Activated T-cell treated with anti-CD3 and anti-CD28 coated beads, Interleukin-2, amount 50 U/mL, for 4 hours (primary cell): ENCODE data around the gene UVRAG. TPM values are rescaled to one million over a fixed set of nuclear protein-coding genes. Genes with fewer than 3 reads are reported as not detected.
"Not testable (repeated sequence)": the region's sequence is repeated elsewhere in the genome, so short reads cannot be mapped to it uniquely, and the experiment has no call there.

Experiments used
- ATAC-seq, 2 donors: fragments of 200-7000 bp; cut with Tn5 transposase; one replicate each; pipeline ENCODE4 v1.10.0; 2021
- DNase-seq: peaks from one replicate; pipeline ENCODE4 v3.0.0-alpha.2; 2020
- H3K27me3 Mint-ChIP-seq: one replicate; pipeline ENCODE4 v1.8.0; 2021; ENCODE audit warnings: low read depth, mixed read lengths
- H3K36me3 Mint-ChIP-seq: one replicate; pipeline ENCODE4 v1.8.0; 2022; ENCODE audit warnings: mixed read lengths; ENCODE audit not compliant: insufficient read depth
- H3K4me1 Mint-ChIP-seq: one replicate; pipeline ENCODE4 v1.8.0; 2021; ENCODE audit warnings: low read depth, mixed read lengths
- H3K4me3 Mint-ChIP-seq: one replicate; pipeline ENCODE4 v1.8.0; 2021; ENCODE audit warnings: mild to moderate bottlenecking, moderate library complexity, mixed read lengths
- H3K9me3 Mint-ChIP-seq: one replicate; pipeline ENCODE4 v1.8.0; 2021; ENCODE audit warnings: mixed read lengths
- total RNA-seq, 3 donors: library from RNA; stranded (reverse); gene quantifications; one replicate each; pipeline ENCODE4 v1.2.1, GENCODE V29; 2021

UVRAG gene
- total RNA-seq, 3 donors from 2014 or later: 14.4 to 15.8 (median 14.5) TPM

DNA sequence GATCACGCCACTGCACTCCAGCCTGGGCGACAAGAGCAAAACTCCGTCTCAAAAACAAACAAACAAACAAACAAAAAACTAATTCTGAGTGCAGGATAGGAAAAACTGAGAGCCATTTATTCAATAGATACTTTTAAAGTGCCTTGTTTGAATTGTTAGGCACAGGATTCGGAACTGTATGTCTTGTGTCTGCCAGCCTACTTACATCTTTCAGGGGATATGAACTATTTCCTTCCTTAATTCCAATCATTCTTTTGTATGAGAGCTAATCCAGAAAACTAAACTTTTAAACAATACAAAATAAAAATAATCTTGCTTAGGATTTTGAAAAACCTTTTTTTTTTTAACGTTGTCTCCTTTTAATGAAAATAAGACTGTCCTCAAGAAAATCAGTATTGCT, 12.6 kb downstream of the UVRAG start:
- no peaks in the 10 kb centered on the region for H3K9me3 Mint-ChIP-seq
- no peak overlapping the region for H3K4me3 Mint-ChIP-seq
- peaks cover 28% of the 10 kb centered on the region for H3K4me1 Mint-ChIP-seq
- no peak for DNase-seq
- ATAC-seq: no peak
- peaks cover 13% of the 10 kb centered on the region for H3K36me3 Mint-ChIP-seq
- no peaks in the 10 kb centered on the region for H3K27me3 Mint-ChIP-seq

DNA sequence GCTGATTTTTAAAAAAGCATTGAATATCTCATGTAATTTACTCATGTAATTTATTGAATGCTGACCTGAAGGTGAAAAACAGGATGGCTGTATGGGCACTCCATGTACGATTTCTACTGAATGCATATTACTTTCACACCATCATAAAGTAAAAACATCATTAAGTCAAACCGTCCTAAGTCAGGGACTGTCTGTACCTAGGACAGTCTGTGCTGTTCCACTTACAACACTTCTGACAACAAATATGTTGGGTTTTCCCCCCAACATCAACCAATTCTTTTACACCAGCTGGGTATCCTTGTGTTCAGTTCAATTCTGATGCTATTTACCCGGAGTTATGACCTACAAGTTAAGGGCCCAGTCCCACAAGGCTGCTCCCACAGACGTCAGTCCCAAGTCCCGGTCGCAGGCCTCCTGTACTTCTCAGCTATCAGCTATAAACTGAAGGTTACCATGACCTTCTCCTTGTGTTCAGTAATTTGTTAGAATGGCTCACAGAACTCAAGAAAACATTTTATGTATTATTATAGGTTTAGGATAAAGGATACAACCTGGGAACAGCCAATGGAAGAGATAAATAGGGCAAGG, 17.0 kb downstream of the UVRAG start:
- no peak overlapping the region for H3K4me3 Mint-ChIP-seq
- H3K9me3 Mint-ChIP-seq: no peaks in the 10 kb centered on the region
- peaks cover 20% of the 10 kb centered on the region for H3K4me1 Mint-ChIP-seq
- H3K36me3 Mint-ChIP-seq: peaks cover 5% of the 10 kb centered on the region
- DNase-seq (no peak), ATAC-seq (no peak)
- no peaks in the 10 kb centered on the region for H3K27me3 Mint-ChIP-seq

DNA sequence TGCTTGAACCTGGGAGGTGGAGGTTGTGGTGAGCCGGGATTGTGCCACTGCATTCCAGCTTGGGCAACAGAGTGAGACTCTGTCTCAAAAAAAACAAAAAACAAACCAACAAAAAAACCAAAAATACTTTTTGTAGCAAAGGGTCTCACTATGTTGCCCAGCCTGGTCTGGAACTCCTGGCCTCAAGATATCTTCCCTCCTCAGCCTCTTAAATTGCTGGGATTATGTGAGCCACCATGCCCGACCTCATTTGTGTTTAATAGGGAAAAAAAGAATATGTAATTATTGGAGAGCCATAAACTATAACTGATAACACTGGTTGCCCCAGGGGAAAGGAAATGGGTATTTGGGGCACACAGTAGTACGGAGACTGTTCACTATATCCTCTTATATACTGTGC, 19.7 kb downstream of the UVRAG start:
- ATAC-seq (no peak), DNase-seq (no peak)
- Mint-ChIP-seq H3K27me3 (no peaks in the 10 kb centered on the region), H3K4me3 (no peak overlapping the region), H3K4me1 (peaks cover 22% of the 10 kb centered on the region), H3K9me3 (no peaks in the 10 kb centered on the region), H3K36me3 (peaks cover 10% of the 10 kb centered on the region)

DNA sequence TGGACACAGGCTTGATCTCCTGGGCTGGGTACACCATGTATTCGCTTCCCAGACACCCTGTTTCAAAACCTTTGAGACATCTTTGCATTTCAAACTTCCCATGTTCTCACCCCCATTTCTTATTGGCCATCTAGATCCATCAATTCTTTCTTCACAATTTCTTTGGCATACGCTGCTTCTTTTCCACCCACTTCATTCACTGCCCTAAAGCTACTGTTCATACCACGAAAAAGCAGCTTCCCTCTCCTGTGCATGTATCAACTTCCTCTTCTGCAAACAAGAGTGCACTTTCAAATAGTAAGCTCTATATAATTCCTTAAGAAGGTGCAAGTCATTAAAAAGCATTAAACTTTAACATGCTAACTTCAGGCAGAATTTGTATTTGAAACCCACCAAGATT, 21.4 kb downstream of the UVRAG start:
- Mint-ChIP-seq H3K4me1 (peaks cover 29% of the 10 kb centered on the region), H3K9me3 (no peaks in the 10 kb centered on the region), H3K4me3 (no peak overlapping the region), H3K27me3 (no peaks in the 10 kb centered on the region), H3K36me3 (peaks cover 10% of the 10 kb centered on the region)
- ATAC-seq (no peak), DNase-seq (no peak)

GRCh38 chr11:75839851-75840250, 24.8 kb downstream of the UVRAG start:
- Mint-ChIP-seq H3K9me3 (no peaks in the 10 kb centered on the region), H3K4me3 (no peak overlapping the region), H3K27me3 (no peaks in the 10 kb centered on the region), H3K36me3 (peaks cover 9% of the 10 kb centered on the region), H3K4me1 (peaks cover 27% of the 10 kb centered on the region)
- DNase-seq (no peak), ATAC-seq (no peak)

GRCh38 chr11:75840522-75840921, 25.5 kb downstream of the UVRAG start:
- no peak overlapping the region for H3K4me3 Mint-ChIP-seq
- no peaks in the 10 kb centered on the region for H3K27me3 Mint-ChIP-seq
- peaks cover 27% of the 10 kb centered on the region for H3K4me1 Mint-ChIP-seq
- DNase-seq (no peak), ATAC-seq (no peak)
- peaks cover 12% of the 10 kb centered on the region for H3K36me3 Mint-ChIP-seq
- H3K9me3 Mint-ChIP-seq: no peaks in the 10 kb centered on the region

GRCh38 chr11:75841739-75842138, 26.7 kb downstream of the UVRAG start:
- Mint-ChIP-seq H3K4me1 (peaks cover 24% of the 10 kb centered on the region), H3K36me3 (peaks cover 17% of the 10 kb centered on the region), H3K27me3 (no peaks in the 10 kb centered on the region), H3K9me3 (no peaks in the 10 kb centered on the region), H3K4me3 (no peak overlapping the region)
- DNase-seq (no peak), ATAC-seq (no peak)

GRCh38 chr11:75845324-75845723, 30.3 kb downstream of the UVRAG start:
- H3K9me3 Mint-ChIP-seq: no peaks in the 10 kb centered on the region
- DNase-seq: no peak
- H3K27me3 Mint-ChIP-seq: no peaks in the 10 kb centered on the region
- H3K4me3 Mint-ChIP-seq: no peak overlapping the region
- no peak for ATAC-seq
- H3K36me3 Mint-ChIP-seq: peaks cover 15% of the 10 kb centered on the region
- peaks cover 27% of the 10 kb centered on the region for H3K4me1 Mint-ChIP-seq

- ATAC-seq: no peak
- DNase-seq: no peak
- no peak overlapping the region for H3K4me3 Mint-ChIP-seq
- no peaks in the 10 kb centered on the region for H3K27me3 Mint-ChIP-seq
- H3K9me3 Mint-ChIP-seq: no peaks in the 10 kb centered on the region
- H3K4me1 Mint-ChIP-seq: peaks cover 26% of the 10 kb centered on the region
- peaks cover 14% of the 10 kb centered on the region for H3K36me3 Mint-ChIP-seq
Observed at GRCh38 chr11:75849894-75850293, 34.9 kb downstream of the UVRAG start.

DNA sequence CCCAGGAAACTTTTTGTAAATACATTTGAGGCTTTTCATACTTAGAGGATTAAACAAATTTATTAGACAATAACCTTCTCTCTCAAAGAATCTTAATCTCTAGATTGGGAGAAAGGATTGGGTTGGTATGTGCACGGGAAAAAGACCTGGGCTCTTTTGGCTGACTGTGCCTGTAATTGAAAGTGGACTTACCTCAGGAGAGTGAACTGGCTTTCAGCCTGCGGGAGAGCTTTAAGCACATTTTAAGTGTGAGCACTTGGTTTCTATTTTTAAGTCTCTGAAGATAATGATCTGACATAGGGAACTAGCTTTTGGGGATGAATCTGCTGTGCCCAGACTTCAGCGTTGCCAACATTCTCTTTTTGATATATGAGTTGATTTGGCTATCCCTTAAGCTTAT, 35.8 kb downstream of the UVRAG start:
- no peak for ATAC-seq
- H3K4me1 Mint-ChIP-seq: peaks cover 26% of the 10 kb centered on the region

DNA sequence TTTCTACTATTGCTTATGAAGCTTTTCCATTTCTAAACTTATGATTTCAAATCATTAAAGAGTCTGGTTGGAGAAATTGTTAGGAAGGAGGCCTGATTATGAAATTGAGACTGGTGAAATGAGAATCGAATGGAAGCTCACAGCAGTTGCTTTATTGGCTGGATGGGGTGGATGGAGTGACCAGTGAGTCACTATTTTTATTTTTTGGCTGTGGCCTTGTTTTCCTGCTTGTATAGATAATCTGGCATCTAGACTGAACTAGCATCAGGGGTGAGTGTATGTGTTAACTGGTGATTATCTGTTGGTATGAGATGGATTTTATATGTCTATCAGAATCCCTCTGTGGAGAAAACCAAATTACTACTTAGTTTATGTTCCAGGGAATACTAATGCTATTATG, 36.2 kb downstream of the UVRAG start:
- ATAC-seq: no peak
- H3K4me3 Mint-ChIP-seq: no peak overlapping the region
- peaks cover 17% of the 10 kb centered on the region for H3K36me3 Mint-ChIP-seq
- peaks cover 26% of the 10 kb centered on the region for H3K4me1 Mint-ChIP-seq
- H3K9me3 Mint-ChIP-seq: no peaks in the 10 kb centered on the region
- H3K27me3 Mint-ChIP-seq: no peaks in the 10 kb centered on the region
- no peak for DNase-seq

More for the DNA sequence above, 35.8 kb downstream of the UVRAG start:
- no peak overlapping the region for H3K4me3 Mint-ChIP-seq
- peaks cover 17% of the 10 kb centered on the region for H3K36me3 Mint-ChIP-seq
- no peak for DNase-seq
- H3K27me3 Mint-ChIP-seq: no peaks in the 10 kb centered on the region
- H3K9me3 Mint-ChIP-seq: no peaks in the 10 kb centered on the region

- Mint-ChIP-seq H3K9me3 (no peaks in the 10 kb centered on the region), H3K36me3 (peaks cover 21% of the 10 kb centered on the region)
- DNase-seq: no peak
Observed at GRCh38 chr11:75852406-75853017, 37.5 kb downstream of the UVRAG start.

GRCh38 chr11:75853563-75853962, 38.6 kb downstream of the UVRAG start:
- not testable (repeated sequence) for H3K4me3 Mint-ChIP-seq, H3K9me3 Mint-ChIP-seq, DNase-seq, H3K27me3 Mint-ChIP-seq, ATAC-seq
- H3K36me3 Mint-ChIP-seq: peaks cover 19% of the 10 kb centered on the region
- peaks cover 31% of the 10 kb centered on the region for H3K4me1 Mint-ChIP-seq

More at GRCh38 chr11:75852406-75853017, 37.5 kb downstream of the UVRAG start:
- ATAC-seq: no peak
- Mint-ChIP-seq H3K4me1 (peaks cover 31% of the 10 kb centered on the region), H3K4me3 (no peak overlapping the region), H3K27me3 (no peaks in the 10 kb centered on the region)

- Mint-ChIP-seq H3K9me3 (no peaks in the 10 kb centered on the region), H3K4me1 (peaks cover 28% of the 10 kb centered on the region), H3K4me3 (no peak overlapping the region), H3K27me3 (no peaks in the 10 kb centered on the region), H3K36me3 (peaks cover 18% of the 10 kb centered on the region)
- ATAC-seq (no peak), DNase-seq (no peak)
Observed at GRCh38 chr11:75853971-75854370, 39.0 kb downstream of the UVRAG start.

DNA sequence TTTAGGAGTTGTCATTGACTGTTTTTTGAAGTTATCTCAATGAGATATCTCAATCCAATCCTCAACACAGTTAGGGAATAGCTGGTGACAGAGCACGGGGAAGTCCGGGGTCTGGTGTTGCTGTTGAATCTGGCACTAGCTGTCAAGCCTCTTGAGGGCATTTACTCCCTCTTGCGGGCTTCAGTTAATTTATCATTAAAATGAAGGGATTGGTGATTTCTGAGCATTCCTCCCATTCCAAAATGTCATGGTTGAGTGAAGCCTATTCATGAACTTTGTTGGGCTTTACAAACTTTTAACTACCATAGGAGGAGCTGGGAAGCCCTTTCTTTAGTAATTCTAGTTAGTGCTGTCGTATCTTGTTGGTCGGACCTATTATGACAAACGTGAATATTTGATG, 40.2 kb downstream of the UVRAG start:
- Mint-ChIP-seq H3K4me1 (peaks cover 22% of the 10 kb centered on the region), H3K27me3 (no peaks in the 10 kb centered on the region), H3K4me3 (no peak overlapping the region), H3K36me3 (peaks cover 18% of the 10 kb centered on the region), H3K9me3 (no peaks in the 10 kb centered on the region)
- DNase-seq (no peak), ATAC-seq (no peak)
